IMR-90 (cell line): ENCODE data around the gene FANK1.

Experiments used
- BHLHE40 ChIP-seq: fragments of 150-350 bp; IDR thresholded peaks from 2 replicates; pipeline ENCODE4 v1.6.1; 2016; ENCODE audit warnings: mild to moderate bottlenecking, low read depth, low read length
- CEBPB ChIP-seq: IDR thresholded peaks from 2 replicates; pipeline ENCODE4 v1.6.1; 2012; ENCODE audit warnings: low read depth, low read length, improper control_type of control experiment
- MAZ ChIP-seq: IDR thresholded peaks from 2 replicates; pipeline ENCODE4 v1.6.1; 2012; ENCODE audit warnings: low read depth, mild to moderate bottlenecking, low read length, improper control_type of control experiment, moderate library complexity, borderline replicate concordance
- MXI1 ChIP-seq: IDR thresholded peaks from 2 replicates; pipeline ENCODE4 v1.6.1; 2012; ENCODE audit warnings: low read depth, mild to moderate bottlenecking, low read length, moderate library complexity, borderline replicate concordance
- NFE2L2 ChIP-seq: fragments of 150-350 bp; IDR thresholded peaks from 2 replicates; pipeline ENCODE4 v1.6.1; 2016; ENCODE audit warnings: low read depth, mild to moderate bottlenecking, low read length
- POLR2A ChIP-seq: IDR thresholded peaks from 2 replicates; pipeline ENCODE4 v1.6.1; 2012; ENCODE audit warnings: mild to moderate bottlenecking, low read depth, low read length
- RAD21 ChIP-seq: IDR thresholded peaks from 2 replicates; pipeline ENCODE4 v1.6.1; 2012; ENCODE audit warnings: low read length, improper control_type of control experiment
- RFX5 ChIP-seq: IDR thresholded peaks from 2 replicates; pipeline ENCODE4 v1.8.0; 2012; ENCODE audit warnings: low read depth, mild to moderate bottlenecking, low read length, moderate library complexity
- SMC3 ChIP-seq: fragments of 150-350 bp; IDR thresholded peaks from 2 replicates; pipeline ENCODE4 v1.6.1; 2016; ENCODE audit warnings: low read depth, mild to moderate bottlenecking, antibody characterized with exemption, low read length, moderate library complexity
- USF2 ChIP-seq: fragments of 150-350 bp; IDR thresholded peaks from 2 replicates; pipeline ENCODE4 v1.6.1; 2017; ENCODE audit warnings: mild to moderate bottlenecking, antibody characterized with exemption, low read length, low read depth
- TF ChIP-seq, protein P1 (sequence below): conservative IDR thresholded peaks from 2 replicates; pipeline ENCODE4 v1.5.1; 2012; ENCODE audit warnings: mild to moderate bottlenecking, low read depth, low read length, improper control_type of control experiment

DNA sequence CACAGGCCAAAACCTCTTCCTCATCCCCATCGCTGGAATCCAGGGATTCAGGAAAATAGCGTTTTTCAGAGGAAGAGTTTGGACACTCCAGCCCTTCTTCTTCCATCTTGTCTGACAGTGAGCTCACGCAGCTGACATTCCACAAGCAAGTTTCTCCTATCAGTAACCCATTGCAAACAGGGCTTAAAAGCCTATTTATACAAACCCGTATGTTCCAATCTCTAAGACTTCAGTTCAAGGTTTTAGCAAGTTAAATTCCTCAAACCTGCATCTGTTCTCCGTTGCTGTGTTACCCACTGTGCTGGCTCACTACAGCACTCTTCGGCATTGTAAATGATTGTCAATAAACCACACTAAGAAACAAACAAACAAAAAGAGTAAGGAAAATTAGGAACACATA is 15.6 kb upstream of the FANK1 start:
- TF ChIP-seq NFE2L2 = no peak
- TF ChIP-seq, protein P1, sequence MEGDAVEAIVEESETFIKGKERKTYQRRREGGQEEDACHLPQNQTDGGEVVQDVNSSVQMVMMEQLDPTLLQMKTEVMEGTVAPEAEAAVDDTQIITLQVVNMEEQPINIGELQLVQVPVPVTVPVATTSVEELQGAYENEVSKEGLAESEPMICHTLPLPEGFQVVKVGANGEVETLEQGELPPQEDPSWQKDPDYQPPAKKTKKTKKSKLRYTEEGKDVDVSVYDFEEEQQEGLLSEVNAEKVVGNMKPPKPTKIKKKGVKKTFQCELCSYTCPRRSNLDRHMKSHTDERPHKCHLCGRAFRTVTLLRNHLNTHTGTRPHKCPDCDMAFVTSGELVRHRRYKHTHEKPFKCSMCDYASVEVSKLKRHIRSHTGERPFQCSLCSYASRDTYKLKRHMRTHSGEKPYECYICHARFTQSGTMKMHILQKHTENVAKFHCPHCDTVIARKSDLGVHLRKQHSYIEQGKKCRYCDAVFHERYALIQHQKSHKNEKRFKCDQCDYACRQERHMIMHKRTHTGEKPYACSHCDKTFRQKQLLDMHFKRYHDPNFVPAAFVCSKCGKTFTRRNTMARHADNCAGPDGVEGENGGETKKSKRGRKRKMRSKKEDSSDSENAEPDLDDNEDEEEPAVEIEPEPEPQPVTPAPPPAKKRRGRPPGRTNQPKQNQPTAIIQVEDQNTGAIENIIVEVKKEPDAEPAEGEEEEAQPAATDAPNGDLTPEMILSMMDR = no peak
- no peak for TF ChIP-seq POLR2A
- no peak for TF ChIP-seq CEBPB
- TF ChIP-seq SMC3 = no peak
- TF ChIP-seq MAZ = no peak
- TF ChIP-seq RAD21 = no peak
- TF ChIP-seq MXI1 = no peak
- TF ChIP-seq USF2 = no peak
- TF ChIP-seq BHLHE40 = no peak
- TF ChIP-seq RFX5 = no peak
